Ishikawa (cell line): Measurements from ENCODE around the gene SRR.

Experiments
- CEBPB ChIP-seq: IDR thresholded peaks from 2 replicates; pipeline ENCODE4 v1.6.1; 2012
- CREB1 ChIP-seq: IDR thresholded peaks from 2 replicates; pipeline ENCODE4 v1.6.1; 2012; ENCODE audit warnings: low read depth
- EGR1 ChIP-seq: IDR thresholded peaks from 2 replicates; pipeline ENCODE4 v1.6.1; 2012
- EP300 ChIP-seq: IDR thresholded peaks from 2 replicates; pipeline ENCODE4 v1.6.1; 2012; ENCODE audit warnings: borderline replicate concordance
- FOXM1 ChIP-seq: IDR thresholded peaks from 2 replicates; pipeline ENCODE4 v1.6.1; 2012; ENCODE audit warnings: low read depth, borderline replicate concordance
- MAX ChIP-seq: IDR thresholded peaks from 2 replicates; pipeline ENCODE4 v1.6.1; 2012
- NFIC ChIP-seq: IDR thresholded peaks from 2 replicates; pipeline ENCODE4 v1.6.1; 2012
- RAD21 ChIP-seq: IDR thresholded peaks from 2 replicates; pipeline ENCODE4 v1.6.1; 2012; ENCODE audit warnings: low read depth
- REST ChIP-seq: IDR thresholded peaks from 2 replicates; pipeline ENCODE4 v1.6.1; 2012; ENCODE audit warnings: low read depth, mild to moderate bottlenecking
- TAF1 ChIP-seq: IDR thresholded peaks from 2 replicates; pipeline ENCODE4 v1.6.1; 2012; ENCODE audit warnings: low read depth, mild to moderate bottlenecking
- TCF12 ChIP-seq: IDR thresholded peaks from 2 replicates; pipeline ENCODE4 v1.6.1; 2012; ENCODE audit warnings: low read depth
- TEAD4 ChIP-seq: IDR thresholded peaks from 2 replicates; pipeline ENCODE4 v1.6.1; 2012
- USF1 ChIP-seq: IDR thresholded peaks from 2 replicates; pipeline ENCODE4 v1.6.1; 2012
- YY1 ChIP-seq: IDR thresholded peaks from 2 replicates; pipeline ENCODE4 v1.6.1; 2012; ENCODE audit warnings: low read depth
- ZBTB7A ChIP-seq: IDR thresholded peaks from 2 replicates; pipeline ENCODE4 v1.6.1; 2012; ENCODE audit warnings: low read depth

SRR gene

GRCh38 chr17:2299136-2299535, 4.6 kb upstream of the SRR start:
- no peak for TF ChIP-seq TAF1
- TF ChIP-seq CEBPB: no peak
- no peak for TF ChIP-seq CREB1
- no peak for TF ChIP-seq ZBTB7A
- TF ChIP-seq FOXM1: no peak
- TF ChIP-seq EGR1: no peak
- TF ChIP-seq REST: no peak
- no peak for TF ChIP-seq TEAD4
- TF ChIP-seq YY1: no peak
- no peak for TF ChIP-seq EP300
- no peak for TF ChIP-seq NFIC
- no peak for TF ChIP-seq USF1
- no peak for TF ChIP-seq TCF12

- TF ChIP-seq TCF12: no peak
- TF ChIP-seq EGR1: no peak
Measured at GRCh38 chr17:2299756-2300155, 4.0 kb upstream of the SRR start.

- TF ChIP-seq CEBPB (no peak), TAF1 (no peak), FOXM1 (no peak), YY1 (no peak), REST (no peak), USF1 (no peak), NFIC (no peak), CREB1 (no peak), EP300 (no peak)
Measured at GRCh38 chr17:2302778-2303203, 959 bp upstream of the SRR start.

- TF ChIP-seq CREB1: no peak
- no peak for TF ChIP-seq EP300
- TF ChIP-seq ZBTB7A: no peak
- no peak for TF ChIP-seq REST
- TF ChIP-seq YY1: no peak
- no peak for TF ChIP-seq CEBPB
- TF ChIP-seq USF1: no peak
- no peak for TF ChIP-seq TAF1
- TF ChIP-seq MAX: no peak
- TF ChIP-seq TCF12: no peak
- no peak for TF ChIP-seq RAD21
- TF ChIP-seq EGR1: no peak
- TF ChIP-seq FOXM1: no peak
Measured at GRCh38 chr17:2304931-2305330, 1.2 kb downstream of the SRR start.
